Ovary (tissue), 9 donors: ENCODE measurements around the gene TSPOAP1. TPM values are rescaled to one million over a fixed set of nuclear protein-coding genes. Genes with fewer than 3 reads are reported as not detected.

Source experiments
- DNase-seq, 5 donors: peaks; one replicate each; pipeline ENCODE4 v3.0.0-alpha.2; 2019 to 2020
- H3K27ac ChIP-seq, 2 donors: fragments of 200-600 bp; one replicate each; pipeline versions ENCODE4 v1.5.1 to v1.8.0; 2019 to 2022
- H3K27me3 ChIP-seq: fragments of 200-600 bp; one replicate; pipeline ENCODE4 v1.8.0; 2022
- H3K36me3 ChIP-seq: fragments of 200-600 bp; sonication (generic); one replicate; pipeline ENCODE4 v1.5.1; 2019
- H3K4me1 ChIP-seq: one replicate; pipeline ENCODE4 v1.8.1; 2013; ENCODE audit warnings: mild to moderate bottlenecking, moderate library complexity; ENCODE audit not compliant: insufficient read depth
- H3K4me3 ChIP-seq: fragments of 200-600 bp; sonication (generic); one replicate; pipeline ENCODE4 v1.5.1; 2017
- H3K9me3 ChIP-seq, 2 donors: fragments of 200-600 bp in 1 of 2; sonication (generic) in 1 of 2; one replicate each; pipeline versions ENCODE4 v1.5.1 to v1.8.1; 2013 to 2019; ENCODE audit warnings: mild to moderate bottlenecking in 1 of 2, moderate library complexity in 1 of 2
- CTCF ChIP-seq, 3 donors: fragments of 450-650 bp in 2 of 3; fragments of 200-600 bp in 1 of 3; IDR thresholded peaks; one replicate each; pipeline versions ENCODE4 v1.5.1 to v1.8.0; 2016 to 2022; ENCODE audit warnings: antibody characterized with exemption in 3 of 3, mild to moderate bottlenecking in 1 of 3
- EP300 ChIP-seq: sonication (generic); formaldehyde crosslinking; IDR thresholded peaks from one replicate; pipeline ENCODE4 v1.6.1; 2017; ENCODE audit warnings: antibody characterized with exemption
- POLR2A ChIP-seq: fragments of 450-650 bp; IDR thresholded peaks from one replicate; pipeline ENCODE4 v1.6.1; 2017; ENCODE audit warnings: antibody characterized with exemption, mild to moderate bottlenecking, moderate library complexity
- WGBS, 3 donors: extraction: QIAGEN DNeasy Blood & Tissue Kit in 1 of 3; methylation state at CpG; one replicate each; pipeline versions ENCODE4 v1.1.5 to v1.1.7; 2013 to 2017; 5-methylcytosine and 5-hydroxymethylcytosine counted together
- intact Hi-C, 4 donors: fragments of 100-400 bp; cut with DNase I; formaldehyde crosslinking; loops; one replicate each; pipeline versions ENCODE4 v1.11.0 to v1.15.1; 2022 to 2023
- polyA plus RNA-seq, 2 donors: library from polyadenylated mRNA; stranded (reverse); fragments of 200-250 nt in 1 of 2; fragments of 350-450 nt in 1 of 2; fragmentation: Illumina TruSeq in 1 of 2; extraction: RNeasy Lipid Tissue Mini Kit (QIAGEN cat#74804) in 1 of 2; gene quantifications; one replicate each; pipeline ENCODE4 v1.2.3, GENCODE V29; 2013 to 2014
- total RNA-seq, 7 donors: library from RNA; depleted of rRNA in 2 of 7; stranded (reverse); fragments of >200 nt in 2 of 7; fragmentation: NEBNext Ultra II Directional in 3 of 7; extraction: Animal tissue kit (Norgen Biotek cat#: 25700) in 3 of 7; gene quantifications; one replicate each; pipeline versions ENCODE4 v1.1.0 to v1.2.4, GENCODE V29; 2016 to 2023
- donor health status: DM: no; HTN: no; CAD: no; lungs with moderate emphysema.
- donor health status: DM: no; HTN: no; CAD: no.
- donor health status: Bipolar disorder and iron deficiency.
- donor health status: DM: yes; HTN: yes; CAD: no.
- donor health status: DM: no; HTN: no; CAD: no.
- donor health status: DM: yes; HTN: yes; CAD: no.

TSPOAP1 gene
- total and polyA plus RNA-seq, 9 donors = 8.3 to 49.1 (median 37.5) TPM

GRCh38 chr17:58319173-58320162 lies 9.1 kb downstream of the TSPOAP1 start:
- intact Hi-C loops = no loop called here
- Histone ChIP-seq H3K9me3 (no peaks in the 10 kb centered on the region), H3K36me3 (no peaks in the 10 kb centered on the region), H3K27me3 (no peaks in the 10 kb centered on the region), H3K4me1 (peaks cover 2% of the 10 kb centered on the region), H3K27ac (no peak overlapping the region), H3K4me3 (no peak overlapping the region)
- TF ChIP-seq EP300 (no peak), CTCF (IDR thresholded peaks at IDR 0.05) (no peak), POLR2A (no peak)
- DNase-seq = peak in 2 of 5 donors; percentile 5 to 28
- 83 to 86% (median 86%) methylated on average over 23 to 25 of the region's 25 CpGs for WGBS, 3 donors

DNA sequence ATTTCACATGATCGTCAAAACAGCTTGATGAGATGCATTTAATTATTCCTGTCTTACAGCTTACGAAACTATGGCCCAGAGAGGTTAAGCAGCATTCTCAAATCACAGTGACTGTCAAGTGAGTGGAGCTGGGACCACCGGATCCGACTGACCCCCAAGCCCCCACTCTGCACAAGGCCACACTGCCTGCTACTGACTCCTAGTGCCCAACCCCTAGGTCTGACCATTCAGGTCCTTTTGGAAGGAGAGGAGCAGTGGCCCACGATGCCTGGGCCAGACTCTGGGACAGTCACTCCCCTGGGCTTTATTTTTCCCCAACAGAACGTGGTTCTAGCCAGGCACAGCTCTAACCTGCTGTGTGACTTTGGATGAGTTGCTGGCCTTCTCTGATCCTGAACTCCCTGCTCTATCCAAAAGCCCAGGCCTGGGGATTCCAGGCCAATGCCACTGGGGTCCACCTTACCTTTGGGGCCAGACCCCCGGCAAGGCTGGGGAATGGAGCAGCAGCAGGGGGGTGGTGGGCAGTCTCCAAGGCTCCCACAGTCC lies 9.9 kb downstream of the TSPOAP1 start:
- TF ChIP-seq EP300 (no peak), CTCF (IDR thresholded peaks at IDR 0.05) (no peak), POLR2A (no peak)
- Histone ChIP-seq H3K4me3 (no peak overlapping the region), H3K4me1 (no peaks in the 10 kb centered on the region), H3K27me3 (no peaks in the 10 kb centered on the region), H3K36me3 (no peaks in the 10 kb centered on the region), H3K27ac (no peak overlapping the region), H3K9me3 (no peaks in the 10 kb centered on the region)
- 75 to 78% (median 78%) methylated on average over 7 of the region's 7 CpGs for WGBS, 3 donors
- intact Hi-C loops = no loop called here
- DNase-seq = no peak

- Histone ChIP-seq H3K9me3 (no peaks in the 10 kb centered on the region), H3K27ac (no peak overlapping the region), H3K4me1 (no peaks in the 10 kb centered on the region), H3K36me3 (no peaks in the 10 kb centered on the region), H3K27me3 (no peaks in the 10 kb centered on the region), H3K4me3 (no peak overlapping the region)
- DNase-seq = peak in 1 of 5 donors; percentile 11
- intact Hi-C loops = no loop called here
- TF ChIP-seq CTCF (IDR thresholded peaks at IDR 0.05) = no peak
- no peak for TF ChIP-seq EP300
- no peak for TF ChIP-seq POLR2A
- WGBS, 3 donors = 82 to 88% (median 84%) methylated on average over 7 to 9 of the region's 9 CpGs
Observed at GRCh38 chr17:58318065-58318481, 10.5 kb downstream of the TSPOAP1 start.

DNA sequence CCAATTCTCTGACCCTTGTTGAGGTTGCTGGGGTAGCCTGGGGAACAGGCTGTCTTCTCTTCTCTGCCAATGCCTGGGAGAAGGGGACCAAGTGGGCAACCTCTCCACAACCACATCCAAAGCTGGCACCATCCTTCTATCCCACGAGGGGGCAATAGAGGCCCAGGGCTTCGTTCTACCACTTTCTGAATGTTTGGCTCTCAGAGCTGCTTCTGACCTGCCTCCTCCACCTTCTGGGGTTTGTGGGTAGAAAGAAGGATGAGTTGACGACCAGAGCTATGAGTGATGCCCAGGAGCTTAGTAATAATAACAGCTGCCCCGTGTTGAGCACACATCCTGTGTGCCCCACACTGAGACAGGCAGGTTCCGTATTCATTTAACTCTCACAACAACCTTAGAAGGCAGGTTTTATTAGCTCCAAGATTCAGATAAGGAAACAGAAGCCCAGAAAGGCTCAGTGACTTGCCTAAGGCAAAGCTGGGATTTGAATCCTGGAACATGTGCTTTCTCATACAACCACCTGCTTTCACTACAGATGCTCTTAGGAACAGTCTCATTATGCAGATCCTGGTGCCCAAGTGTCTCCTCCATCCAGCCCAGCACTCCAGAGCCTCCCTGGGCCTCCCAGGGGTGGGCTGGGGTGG lies 11.1 kb downstream of the TSPOAP1 start:
- Histone ChIP-seq H3K27me3 (no peaks in the 10 kb centered on the region), H3K27ac (no peak overlapping the region), H3K9me3 (no peaks in the 10 kb centered on the region), H3K4me3 (no peak overlapping the region), H3K4me1 (no peaks in the 10 kb centered on the region), H3K36me3 (no peaks in the 10 kb centered on the region)
- 45 to 54% (median 47%) methylated on average over 5 of the region's 5 CpGs for WGBS, 3 donors
- intact Hi-C loops = no loop called here
- peak in 3 of 5 donors; percentile 9 to 26 (median 15) for DNase-seq
- TF ChIP-seq EP300 (no peak), POLR2A (no peak), CTCF (IDR thresholded peaks at IDR 0.05) (no peak)
